Activated gamma-delta T cell treated with Interleukin-2 at 50 U/mL for 16 hours (primary cell): Measurements from ENCODE around the gene NAV3.

Source experiments
- DNase-seq: peaks from one replicate; pipeline ENCODE4 v3.0.0-alpha.2; 2020

Gene NAV3

DNA sequence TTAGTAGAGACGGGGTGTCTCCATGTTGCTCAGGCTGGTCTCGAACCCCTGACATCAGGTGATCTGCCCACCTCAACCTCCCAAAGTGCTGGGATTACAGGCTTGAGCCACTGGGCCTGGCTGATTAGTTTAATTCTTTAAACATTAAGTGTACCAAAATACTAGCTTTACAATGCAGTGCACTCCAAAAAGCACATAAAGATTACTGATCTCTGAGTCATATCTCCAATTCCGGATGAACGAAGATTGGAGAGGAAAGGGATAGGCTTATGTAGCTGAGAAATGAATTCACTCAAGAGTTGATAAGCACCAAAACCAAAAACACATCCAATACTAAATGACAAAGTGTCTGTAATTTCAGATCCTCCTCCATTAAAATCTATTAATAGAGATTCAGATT, 15.1 kb downstream of the NAV3 start:
- no peak for DNase-seq

DNA sequence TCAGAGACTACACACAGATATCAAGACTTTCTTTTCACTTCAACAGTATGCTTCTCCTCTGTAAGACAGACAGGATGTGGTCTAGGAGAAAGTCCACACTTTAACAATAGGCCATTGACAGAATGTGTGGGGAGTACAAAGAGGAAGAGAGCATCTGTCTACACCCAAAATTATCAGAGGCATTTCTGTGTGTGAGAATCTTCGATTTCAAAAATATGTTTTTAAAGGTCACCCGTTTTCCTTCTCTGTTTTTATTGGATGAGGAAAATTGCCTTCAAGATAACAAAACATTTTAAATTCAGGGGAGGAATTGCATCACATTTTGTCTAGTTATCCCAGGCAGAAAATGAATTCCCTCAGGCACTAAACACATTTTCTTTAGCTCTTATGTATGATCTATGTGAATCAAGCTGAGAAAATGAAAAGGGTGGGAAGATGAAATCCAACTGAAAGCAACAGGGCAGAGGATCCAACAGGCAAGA, 16.4 kb downstream of the NAV3 start:
- DNase-seq, result no peak

DNA sequence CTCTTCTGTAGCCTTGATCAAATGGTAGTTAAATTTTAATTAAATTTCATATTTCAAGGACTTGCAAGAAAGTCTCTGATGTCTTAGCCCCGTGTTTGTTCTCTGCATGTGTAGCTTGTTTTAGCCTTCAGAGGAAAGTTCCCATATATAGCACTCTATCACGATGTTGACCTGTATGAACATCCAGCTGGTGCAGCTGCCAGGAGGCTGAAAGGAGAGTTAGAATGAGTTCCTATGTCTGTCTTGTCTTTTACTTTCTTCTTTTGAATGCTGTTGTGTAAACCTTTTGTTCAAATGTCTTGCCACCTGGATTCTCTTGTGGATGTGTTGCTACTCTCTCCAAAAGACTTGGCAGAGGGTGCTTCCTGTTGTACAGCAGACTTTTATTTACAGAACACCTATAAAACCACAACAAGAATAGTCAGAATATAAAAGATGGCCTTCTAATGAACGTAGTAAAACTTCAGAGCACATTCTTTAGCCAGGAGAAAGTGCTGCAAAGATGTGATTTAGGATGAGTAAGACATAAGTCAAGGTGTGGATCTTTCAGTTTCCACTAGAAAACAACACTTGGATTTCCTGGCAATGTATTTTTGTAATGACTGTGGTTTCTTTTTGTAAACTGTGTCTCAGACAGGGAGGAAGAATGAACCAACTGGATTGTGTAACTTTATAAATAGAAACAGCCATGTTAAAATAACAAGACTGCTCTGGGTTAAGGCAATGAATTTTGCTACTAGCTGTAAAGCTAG, 17.2 kb downstream of the NAV3 start:
- DNase-seq, result no peak

DNA sequence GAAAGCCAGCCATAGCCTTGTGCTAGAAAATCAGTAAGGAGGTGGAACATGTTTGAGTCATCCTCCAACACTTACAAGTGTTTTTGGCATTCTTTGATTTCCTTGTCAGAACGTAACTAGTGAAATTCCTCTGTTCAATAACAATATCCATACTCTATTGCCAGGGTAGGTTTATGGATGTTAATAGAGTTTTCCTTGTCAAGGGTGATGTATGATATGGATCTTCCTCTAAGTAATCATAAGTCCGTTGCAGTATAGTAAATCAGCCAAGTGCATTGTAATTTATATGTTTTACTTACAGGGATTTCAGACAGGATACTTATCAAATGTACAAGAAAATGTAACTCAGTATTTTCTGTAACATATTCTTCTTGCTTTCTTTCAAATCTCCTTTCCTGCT, 19.4 kb downstream of the NAV3 start:
- DNase-seq, result no peak

DNA sequence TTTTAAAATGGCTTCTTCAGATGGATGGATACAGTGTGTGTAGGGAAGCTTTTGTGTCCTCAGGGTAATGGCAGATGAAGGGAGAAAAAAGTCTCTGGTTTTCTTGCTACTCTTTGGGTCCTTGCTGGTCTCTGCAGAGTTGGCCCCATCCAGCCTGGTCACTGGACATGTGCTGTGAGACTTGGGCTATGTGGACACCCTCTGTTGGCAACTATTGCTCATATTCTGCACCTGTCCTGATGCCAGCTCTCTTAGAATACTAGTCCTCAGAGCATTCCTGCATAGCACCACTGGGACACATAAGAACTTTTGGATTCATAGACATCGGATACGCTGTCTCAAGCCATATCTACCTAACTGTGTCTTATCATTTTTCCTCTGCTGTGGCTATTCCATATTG, 20.0 kb downstream of the NAV3 start:
- DNase-seq, result no peak

DNA sequence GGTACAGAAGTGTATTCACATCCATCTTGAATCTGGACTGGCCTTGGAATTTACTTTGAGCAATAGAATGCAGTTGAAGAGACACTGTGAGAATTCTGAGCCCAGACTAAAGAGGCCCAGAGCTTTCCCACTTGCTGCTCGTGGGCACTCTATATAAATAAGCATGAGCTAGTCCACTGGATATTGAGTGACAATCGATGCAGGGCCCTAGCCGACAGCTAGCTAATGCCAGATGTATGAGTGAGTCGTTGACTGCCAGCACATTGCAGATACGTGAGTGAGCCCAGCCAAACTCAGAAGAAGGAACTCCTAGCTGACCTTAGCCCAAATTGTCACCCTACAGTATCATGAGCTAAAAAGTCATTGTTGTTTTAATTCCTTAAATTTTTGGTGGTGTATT, 24.9 kb downstream of the NAV3 start:
- no peak for DNase-seq

DNA sequence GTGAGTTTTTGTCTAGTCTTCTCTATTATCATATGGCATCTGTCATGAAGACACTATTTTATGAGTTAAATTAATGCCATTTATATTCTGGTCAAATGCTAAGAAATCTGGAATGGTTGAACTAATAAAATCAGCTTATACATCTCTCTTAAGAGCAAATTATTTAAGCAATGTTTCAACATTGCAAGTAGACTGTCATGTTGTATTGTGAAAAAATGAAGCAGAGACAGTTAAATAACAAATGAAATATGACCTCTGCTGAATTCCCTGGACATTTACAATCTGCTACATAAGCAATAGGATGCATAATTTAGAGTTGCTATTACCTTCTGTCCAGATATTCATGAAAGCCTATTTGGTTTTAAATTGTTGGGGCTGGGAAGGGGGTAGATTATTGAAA, 30.6 kb downstream of the NAV3 start:
- DNase-seq, result no peak

DNA sequence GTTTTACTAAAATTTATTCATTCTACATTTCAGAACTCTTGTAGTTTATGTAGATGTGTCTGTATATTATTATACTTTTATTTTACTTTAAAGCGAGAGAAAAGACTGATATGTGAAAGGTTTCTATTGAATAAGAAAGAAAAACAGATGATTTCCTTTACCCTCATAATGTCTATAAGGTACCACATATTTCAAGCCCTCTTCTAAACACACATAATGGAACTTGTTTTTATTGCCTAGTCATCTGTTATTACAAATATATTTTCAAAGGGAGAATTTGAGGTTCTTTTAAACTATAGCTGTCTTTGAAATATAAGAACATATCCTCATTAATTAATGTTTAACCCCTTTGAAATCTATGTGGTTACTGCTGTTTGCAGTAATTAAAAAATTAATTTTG, 34.5 kb downstream of the NAV3 start:
- DNase-seq, result no peak

DNA sequence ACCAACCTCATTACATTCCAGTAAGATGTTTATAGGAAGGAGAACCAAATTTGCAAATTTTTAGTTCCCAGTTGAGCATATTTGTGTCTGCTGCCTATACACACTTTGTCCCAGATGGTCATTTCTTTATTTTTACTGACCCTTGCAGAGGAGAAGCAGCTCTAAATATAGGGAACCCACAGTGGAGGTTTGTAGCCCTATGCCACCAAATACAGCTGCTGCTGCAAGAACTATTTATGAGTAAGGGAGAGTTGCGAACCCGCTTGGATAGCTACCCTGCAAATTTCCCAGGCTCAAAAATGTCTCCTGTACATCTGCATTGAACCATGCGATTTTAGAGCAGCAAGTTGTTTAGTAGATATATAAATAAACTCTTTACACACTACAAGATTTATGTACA, 48.2 kb downstream of the NAV3 start:
- no peak for DNase-seq

DNA sequence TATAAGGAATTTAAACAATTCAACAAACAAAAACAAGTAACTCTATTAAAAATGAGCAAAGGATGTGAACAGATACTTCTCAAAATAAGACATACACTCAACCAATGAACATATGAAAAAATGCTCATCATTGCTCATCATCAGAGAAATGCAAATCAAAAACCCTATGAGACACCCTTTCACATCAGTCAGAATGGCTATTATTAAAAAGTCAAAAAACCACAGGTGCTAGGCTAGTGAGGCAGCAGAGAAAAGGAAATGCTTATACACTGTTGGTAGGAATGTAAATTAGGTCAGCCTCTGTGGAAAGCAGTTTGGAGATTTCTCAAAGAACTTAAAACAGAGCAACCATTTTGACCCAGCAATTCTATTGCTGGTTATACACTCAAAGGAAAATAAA, 52.0 kb downstream of the NAV3 start:
- DNase-seq, result no peak

DNA sequence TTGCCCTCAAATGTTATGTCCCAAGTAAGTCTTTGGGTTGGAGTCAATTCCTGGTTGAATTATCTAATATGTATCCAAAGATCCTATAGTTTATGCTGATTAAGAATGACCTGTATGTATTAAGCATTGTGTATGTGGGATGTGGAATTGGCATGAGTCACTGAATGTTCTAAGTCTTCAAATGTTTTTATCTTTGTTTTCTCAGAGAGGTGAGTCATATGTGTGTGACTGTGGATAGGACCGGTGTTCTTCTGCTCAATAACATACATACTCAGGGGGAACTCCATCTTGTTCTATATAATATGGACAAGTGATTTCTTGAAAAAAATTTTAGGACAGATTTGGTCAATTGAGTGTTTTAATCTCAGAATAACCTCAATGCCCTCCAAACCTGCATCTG, 57.9 kb downstream of the NAV3 start:
- DNase-seq, result no peak

DNA sequence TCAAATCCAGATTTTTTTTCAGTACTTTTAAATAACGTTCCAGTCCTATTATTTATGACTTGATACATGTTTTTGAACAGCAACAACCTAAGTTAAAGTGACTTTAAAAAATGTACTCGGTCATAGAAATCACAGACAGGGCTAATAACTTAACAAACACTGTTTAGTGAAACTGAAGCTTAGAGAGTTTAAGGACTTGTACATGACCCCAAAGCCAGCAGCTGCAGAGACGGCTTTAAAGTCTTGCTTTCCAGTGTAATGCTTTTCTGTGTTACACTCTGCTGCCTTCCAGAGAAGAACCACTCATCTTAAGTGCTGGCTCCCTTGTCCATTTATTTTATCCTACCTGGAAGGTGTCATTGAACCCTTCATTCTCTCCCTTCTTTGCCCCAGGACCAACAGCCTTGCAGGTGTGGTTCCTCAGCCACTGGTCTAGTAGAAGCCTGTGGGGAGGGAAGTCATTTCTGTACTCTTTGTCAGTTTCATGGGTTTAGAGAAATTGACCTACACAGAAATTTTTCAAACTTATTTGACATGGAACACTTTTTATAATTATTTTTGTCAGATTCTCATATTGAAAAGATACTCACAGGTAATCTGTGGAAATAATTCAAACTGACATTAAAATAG, 60.9 kb downstream of the NAV3 start:
- DNase-seq, result no peak

DNA sequence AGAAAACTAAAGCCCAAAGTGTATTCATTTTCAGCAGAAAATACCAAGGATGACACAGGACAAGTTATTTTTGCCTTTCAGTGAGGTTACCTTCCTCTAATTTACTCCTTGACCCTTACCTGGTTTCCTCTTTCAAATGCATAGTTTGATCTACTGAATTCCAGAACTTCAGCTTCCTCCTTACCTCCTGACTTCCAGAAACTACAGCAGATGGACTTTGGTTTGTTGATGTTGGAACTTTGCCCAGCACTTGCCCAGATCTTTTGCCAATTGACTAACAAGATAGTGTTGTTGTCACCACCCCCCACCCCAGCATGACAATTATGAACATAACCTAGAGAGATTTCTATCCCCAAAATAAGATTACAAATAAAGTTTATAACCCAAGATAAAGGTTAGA, 63.2 kb downstream of the NAV3 start:
- DNase-seq, result no peak

DNA sequence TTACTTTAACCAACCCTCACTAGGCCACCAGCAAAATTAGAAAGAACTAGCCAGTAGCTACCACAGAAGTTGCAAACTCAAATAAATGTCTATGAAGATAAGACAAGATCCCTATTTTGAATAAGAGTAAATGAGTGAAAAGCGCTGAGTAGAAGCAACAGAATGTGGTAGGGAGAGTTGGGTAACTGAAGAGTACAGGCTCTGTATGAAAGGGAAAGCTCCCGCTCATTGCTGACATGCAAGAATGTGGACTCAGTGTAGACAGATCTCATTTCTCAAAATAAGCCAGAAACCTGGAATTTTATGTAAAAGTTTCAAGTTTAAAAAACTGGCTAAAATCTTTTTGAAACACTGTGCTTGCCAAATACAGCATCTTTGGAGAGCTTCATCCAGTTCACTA, 63.9 kb downstream of the NAV3 start:
- DNase-seq, result no peak

DNA sequence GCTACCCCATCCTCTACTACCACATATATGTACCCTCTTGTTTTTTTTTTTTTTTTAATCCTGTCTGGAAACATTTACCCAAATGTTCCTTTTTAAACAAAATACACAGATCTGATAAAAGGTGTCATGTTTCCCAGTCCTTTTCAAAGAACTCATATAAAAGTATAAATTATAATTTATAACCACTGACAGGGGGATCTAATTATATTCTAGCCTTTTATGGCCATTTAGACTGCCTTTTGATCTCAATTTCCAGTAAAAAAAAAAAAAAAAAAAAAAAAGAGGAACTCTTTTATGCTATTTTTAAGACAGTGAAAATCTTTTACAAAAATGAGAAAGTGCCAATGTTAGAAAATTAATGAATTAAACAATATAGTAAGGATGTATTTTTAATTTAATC, 65.0 kb downstream of the NAV3 start:
- DNase-seq, result no peak

DNA sequence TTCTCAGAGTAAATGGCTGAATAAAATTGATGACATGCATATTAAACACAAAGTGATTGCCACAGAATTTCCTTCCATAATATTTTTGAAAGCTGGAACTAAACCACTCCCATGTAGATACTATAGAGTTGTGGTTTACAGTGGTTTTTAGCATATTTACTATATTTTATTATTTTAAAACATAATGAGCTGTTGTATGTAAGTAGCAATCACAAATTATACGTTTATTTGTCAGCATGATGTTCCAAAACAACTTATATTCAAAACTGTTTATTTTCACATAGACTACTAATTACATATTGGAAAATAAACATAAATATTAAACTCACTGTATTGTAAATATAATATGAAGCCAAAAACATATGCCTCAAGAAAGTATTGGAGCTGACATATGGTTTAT, 77.2 kb downstream of the NAV3 start:
- no peak for DNase-seq

DNA sequence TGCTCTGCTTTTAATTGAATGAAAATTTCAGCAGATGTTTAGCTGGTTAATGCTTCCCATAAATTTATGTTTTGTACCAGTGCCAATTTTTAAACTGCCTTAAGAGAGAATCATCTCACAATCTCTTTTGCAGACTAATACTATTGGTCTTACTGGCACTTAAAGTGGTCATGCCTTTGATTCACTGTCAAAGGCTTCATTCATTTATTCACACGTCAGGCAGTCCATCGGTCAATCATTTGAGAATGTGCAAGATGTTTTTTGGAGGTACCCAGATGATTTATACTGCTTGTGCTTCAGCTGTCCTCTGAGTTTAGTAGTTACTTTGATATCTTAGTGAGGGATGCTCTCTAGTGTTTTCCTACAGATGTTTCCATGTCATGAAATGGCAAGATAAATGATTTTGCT, 83.4 kb downstream of the NAV3 start:
- no peak for DNase-seq

DNA sequence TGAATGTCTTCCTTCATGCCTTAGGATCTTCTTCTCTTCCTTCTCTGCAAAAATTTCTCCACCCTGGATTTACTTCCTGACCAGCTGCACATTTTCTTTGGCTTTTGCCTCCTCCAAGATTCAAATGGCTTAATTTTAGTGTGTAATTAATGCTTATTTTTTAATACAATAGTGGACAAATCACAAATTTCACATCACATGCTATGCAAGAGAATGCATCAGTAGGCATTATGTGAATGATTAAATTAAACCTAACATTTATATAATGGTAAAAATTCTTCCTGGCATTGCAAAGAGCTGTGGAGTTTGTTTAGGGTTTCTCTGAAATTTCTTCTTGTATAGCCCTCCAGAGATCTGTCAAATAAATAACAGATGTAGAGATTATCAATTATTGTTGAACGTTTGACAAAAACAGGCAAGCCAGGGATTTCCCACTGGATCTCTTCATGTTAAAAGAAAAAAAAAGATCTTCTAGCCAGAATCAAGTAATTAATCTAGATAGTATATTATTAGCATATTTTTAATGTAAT, 84.4 kb downstream of the NAV3 start:
- DNase-seq, result no peak

DNA sequence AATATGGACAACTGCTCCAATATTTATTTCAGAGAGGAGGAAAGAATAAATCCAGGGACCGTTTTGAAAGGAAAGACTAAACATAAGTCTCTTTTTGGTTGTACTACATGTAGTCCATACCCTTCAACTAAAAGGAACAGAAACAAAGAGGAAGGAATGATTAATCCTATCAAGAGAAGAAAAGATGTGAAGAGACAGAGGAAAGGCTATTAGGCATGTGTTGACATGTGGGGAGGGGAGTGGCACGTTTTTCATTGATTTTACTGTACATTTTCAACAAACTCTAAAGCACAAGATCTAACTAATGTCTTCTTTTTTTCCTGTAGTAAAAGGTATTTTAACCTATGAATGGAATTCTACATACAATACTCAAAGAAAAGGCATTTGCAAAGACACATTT, 85.6 kb downstream of the NAV3 start:
- DNase-seq, result no peak

DNA sequence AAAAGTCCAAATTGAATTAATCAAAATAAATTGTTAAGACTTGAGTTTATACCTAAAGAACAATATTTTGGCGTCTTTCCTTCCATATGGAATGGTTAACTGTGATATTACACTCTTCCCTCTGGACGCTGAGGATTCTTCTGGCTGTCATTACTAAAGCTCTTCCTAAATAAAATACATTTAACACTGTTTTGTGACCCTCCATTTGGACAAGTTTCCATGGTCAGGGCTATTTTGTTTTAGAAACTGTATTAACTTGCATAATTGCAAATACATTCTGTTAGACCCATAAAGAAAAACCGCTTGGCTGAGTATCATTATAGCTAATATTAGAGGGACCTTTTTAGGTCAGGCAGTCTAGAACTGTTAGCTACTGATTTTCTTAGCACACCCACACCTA, 87.4 kb downstream of the NAV3 start:
- DNase-seq, result no peak

DNA sequence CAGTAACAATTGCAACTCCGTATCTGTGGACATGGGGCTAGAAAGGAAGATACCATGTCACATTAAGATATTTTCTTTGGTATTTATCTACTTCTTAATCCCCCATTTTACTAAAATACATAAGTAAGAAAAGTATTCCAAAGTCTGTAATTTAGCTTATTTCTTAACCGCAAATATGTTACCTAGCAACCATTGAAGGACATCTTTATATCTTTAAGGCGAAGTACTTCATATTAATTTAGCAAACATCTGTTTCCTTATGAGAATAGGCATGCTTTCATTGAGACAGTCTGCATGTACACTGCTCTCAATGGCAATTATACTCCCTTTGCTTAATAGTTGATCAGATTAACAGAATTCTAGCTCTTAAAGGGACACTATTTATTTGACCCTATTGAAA, 88.8 kb downstream of the NAV3 start:
- no peak for DNase-seq

DNA sequence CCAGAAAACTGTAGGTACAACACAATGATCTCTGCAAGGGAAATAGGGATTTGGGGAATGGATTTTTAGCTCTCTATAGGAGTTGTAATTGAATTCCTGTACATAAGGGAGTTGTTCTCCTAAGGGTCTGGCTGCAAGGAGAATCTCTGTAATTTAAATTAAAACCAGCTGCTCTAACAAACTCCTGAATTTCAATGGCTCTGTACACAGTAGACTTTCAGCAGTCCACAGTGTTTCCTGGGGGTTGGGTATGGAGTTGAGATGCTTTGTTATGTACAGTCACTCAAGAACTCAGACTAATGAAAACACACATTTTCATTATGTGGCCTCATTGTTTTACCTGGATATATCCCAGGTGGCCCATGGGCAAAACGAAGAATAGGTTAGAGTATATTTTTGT, 93.2 kb downstream of the NAV3 start:
- DNase-seq, result no peak

DNA sequence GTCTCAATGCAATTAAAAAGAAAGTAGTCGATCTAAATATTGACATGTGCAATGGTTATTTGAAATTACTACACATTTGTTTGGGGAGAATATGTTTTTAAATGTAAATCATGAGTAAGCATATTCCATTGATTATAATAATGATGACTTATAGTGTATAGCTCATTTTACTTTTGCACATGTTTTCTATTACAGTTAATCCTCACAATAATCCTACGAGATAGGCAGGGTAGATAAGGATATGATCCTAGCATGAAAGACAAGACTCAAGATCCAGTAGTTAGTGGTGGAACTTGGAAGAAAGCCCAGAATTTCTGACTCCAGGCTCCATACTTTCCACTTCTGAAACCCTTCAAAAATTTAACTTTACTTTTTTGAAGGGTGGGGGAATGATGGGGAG, 94.0 kb downstream of the NAV3 start:
- DNase-seq, result no peak

DNA sequence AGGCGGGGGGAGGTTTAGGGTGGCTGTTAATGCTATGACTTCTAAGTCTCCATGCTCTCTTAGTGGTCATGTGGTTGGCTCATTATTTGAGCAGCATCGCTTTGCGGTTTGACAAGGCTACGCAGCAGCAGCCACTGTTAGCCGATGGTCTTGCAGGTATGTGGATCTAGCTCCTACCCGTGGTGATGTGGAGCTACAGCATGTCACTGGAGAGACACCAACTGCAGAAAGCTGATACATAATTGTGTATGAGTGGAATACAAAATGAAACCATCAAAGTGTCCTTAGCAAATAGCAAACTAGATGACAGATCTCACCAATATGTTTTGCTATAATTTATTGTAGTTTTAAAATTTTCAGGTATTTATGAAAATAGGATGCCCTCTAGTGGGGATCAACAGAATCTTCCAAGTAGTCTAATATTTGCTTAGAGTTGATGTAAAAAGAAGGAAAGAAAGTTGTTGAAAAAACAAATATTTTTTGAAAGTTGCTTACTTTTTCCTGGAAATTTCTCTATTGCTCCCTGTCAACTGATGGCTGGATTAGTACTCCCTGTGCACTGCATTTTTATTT, 94.9 kb downstream of the NAV3 start:
- no peak for DNase-seq
